ENCODE measurements around the gene CARS2.
"Not testable (repeated sequence)": the region's sequence is repeated elsewhere in the genome, so short reads cannot be mapped to it uniquely, and the experiment has no call there.

Gene CARS2

DNA sequence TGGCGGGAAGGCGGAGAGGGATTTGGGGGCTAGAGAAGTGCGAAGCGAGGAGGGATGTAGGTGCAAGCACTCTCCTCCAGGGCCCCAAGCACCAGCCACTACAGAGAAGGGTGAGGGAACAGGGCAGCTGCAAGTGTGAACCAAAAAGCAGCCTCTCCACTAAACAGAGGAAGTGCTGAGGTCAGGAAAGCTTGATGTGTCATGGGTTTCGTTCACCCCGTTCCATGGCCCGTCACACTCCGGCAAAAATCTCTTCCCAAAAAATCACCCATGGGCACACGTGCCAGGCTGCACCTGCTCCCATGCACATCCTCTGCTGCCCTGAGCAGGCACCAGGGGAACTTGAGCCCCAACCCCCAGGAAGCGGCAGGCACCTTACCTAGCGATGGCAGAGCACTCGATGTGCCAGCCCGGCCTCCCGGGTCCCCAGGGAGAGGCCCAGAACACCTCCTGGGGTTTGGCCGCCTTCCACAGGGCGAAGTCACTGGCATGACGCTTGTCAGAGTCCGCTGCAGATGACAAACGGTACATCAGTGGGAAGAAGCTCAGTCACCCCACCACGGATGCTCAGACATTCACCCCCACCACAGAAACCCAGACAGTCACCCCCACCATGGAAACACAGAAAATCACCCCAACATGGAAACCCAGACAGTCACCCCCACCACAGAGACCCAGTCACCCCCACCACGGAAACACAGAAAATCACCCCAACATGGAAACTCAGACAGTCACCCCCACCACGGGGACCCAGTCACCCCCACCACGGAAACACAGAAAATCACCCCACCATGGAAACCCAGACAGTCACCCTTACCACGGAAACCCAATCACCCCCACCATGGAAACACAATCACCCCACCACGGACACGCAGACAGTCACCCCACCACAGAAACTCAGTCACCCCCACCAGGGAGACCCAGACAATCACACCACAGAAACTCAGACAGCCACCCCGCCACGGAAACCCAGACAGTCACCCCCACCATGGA lies 29.0 kb downstream of the CARS2 start:
- no peak overlapping the region for H3K4me3 ChIP-seq (replicated peaks; ENCODE audit: low read depth, low read length)
- TF ChIP-seq, protein P1, sequence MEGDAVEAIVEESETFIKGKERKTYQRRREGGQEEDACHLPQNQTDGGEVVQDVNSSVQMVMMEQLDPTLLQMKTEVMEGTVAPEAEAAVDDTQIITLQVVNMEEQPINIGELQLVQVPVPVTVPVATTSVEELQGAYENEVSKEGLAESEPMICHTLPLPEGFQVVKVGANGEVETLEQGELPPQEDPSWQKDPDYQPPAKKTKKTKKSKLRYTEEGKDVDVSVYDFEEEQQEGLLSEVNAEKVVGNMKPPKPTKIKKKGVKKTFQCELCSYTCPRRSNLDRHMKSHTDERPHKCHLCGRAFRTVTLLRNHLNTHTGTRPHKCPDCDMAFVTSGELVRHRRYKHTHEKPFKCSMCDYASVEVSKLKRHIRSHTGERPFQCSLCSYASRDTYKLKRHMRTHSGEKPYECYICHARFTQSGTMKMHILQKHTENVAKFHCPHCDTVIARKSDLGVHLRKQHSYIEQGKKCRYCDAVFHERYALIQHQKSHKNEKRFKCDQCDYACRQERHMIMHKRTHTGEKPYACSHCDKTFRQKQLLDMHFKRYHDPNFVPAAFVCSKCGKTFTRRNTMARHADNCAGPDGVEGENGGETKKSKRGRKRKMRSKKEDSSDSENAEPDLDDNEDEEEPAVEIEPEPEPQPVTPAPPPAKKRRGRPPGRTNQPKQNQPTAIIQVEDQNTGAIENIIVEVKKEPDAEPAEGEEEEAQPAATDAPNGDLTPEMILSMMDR (IDR thresholded peaks at IDR 0.05; ENCODE audit: low read depth, low read length, missing control alignments) = no peak
- no peak for DNase-seq (ENCODE audit: extremely low read depth, low read depth)

DNA sequence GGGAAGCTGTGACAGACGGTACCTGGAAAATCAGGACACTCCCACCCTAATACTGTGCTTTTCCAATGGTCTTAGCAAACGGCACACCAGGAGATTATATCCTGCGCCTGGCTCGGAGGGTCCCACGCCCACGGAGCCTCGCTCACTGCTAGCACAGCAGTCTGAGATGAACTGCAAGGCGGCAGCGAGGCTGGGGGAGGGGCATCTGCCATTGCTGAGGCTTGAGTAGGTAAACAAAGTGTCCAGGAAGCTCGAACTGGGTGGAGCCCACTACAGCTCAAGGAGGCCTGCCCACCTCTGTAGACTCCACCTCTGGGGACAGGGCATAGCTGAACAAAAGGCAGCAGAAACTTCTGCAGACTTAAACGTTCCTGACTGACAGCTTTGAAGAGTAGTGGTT lies 36.1 kb downstream of the CARS2 start:
- not testable (repeated sequence) for H3K4me3 ChIP-seq (replicated peaks; ENCODE audit: low read depth, low read length); DNase-seq (ENCODE audit: extremely low read depth, low read depth)

DNA sequence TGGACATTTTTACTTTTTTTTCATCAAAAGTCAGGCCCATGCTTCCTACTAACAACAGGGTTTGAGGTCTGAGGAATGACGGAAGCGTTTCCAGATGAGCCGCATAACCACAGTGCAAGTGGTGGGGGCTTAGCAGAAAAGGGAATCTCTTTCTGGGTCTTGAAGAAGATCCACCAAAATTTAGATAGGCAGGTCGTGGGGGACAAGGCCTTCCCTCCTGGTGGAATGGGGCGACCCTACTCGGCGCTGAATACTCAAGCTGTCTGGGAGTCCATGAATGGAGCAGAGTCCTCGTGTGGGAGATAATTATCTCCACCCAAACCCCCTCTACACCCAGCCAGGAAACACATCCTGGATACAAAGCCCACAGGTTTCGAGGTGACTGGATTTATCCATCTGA lies 36.9 kb downstream of the CARS2 start:
- no peak overlapping the region for H3K4me3 ChIP-seq (replicated peaks; ENCODE audit: low read depth, low read length)
- no peak for DNase-seq (ENCODE audit: extremely low read depth, low read depth)
- TF ChIP-seq, protein P1 (IDR thresholded peaks at IDR 0.05; ENCODE audit: low read depth, low read length, missing control alignments) = no peak

DNA sequence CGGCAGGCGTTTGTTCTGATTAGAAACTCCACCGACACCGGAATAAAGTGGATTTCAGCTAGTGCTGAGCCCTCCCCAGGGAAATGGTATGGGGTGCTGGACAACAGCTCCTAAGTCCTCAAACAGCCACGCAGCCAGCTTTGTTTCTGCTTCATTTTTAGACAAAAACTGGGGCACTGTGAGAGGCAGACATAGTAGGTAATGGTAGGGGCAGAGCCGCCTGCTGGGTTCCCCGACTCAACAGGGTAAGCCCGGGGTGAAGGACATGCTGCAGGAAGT lies 39.7 kb downstream of the CARS2 start:
- no peak for DNase-seq (ENCODE audit: extremely low read depth, low read depth)
- TF ChIP-seq, protein P1 (IDR thresholded peaks at IDR 0.05; ENCODE audit: low read depth, low read length, missing control alignments) = no peak
- H3K4me3 ChIP-seq (replicated peaks; ENCODE audit: low read depth, low read length) = no peak overlapping the region

DNA sequence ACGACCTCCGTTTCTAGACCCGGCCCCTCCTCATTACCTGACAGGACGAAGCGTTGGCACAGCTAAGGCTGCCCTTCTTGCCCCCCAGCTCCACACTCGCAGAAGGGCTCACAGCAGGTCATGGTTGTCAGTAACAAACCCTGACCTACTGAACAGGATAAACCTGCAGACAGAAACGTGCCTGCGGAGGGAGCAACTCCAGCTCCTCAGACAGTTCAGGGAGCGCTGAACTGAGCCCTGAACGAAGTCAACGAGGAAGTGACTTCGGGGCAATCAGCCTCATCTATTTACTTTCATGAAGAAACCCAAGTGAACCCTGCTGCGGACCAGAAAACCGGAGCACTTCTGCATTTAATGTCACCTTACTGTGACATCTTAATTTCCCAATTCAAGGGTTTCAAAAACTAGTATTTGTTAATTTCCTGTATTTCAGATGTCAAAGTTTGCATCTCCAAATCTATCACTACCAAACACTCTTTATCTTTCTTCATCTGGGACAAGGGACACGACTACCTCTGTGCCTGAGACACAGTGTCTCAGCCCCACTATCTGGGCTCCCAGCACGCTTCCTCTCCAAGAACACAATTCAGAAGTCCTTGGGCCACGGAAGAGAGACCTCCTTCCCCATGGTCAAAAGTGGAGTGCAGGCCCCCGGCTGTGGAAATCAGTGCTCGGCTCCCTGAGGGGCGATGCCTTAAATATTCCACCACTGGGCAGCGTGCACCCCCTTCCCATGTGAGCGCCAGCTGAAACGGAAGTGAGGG lies 40.2 kb downstream of the CARS2 start:
- TF ChIP-seq, protein P1 (IDR thresholded peaks at IDR 0.05; ENCODE audit: low read depth, low read length, missing control alignments) = no peak
- H3K4me3 ChIP-seq (replicated peaks; ENCODE audit: low read depth, low read length) = no peak overlapping the region
- DNase-seq (ENCODE audit: extremely low read depth, low read depth) = no peak

DNA sequence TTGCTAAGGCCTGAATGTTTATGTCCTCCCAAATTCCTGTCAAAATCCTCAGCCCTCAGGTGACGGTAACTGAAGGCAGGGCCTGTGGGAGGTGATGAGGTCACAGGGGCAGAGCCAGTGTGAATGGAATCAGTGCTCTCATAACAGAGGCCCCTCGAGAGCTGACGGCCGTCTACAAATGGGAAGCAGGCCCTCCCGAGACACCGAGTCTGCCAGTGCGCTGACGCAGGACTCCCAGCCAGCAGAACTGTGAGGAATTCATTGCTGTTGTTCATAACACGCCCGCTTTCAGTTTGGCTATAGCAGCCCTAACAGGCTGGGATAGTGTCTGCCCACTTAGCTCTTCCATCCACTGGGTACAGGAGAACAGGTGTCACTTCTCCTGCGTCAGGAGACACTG lies 41.2 kb downstream of the CARS2 start:
- DNase-seq (ENCODE audit: extremely low read depth, low read depth) = no peak
- TF ChIP-seq, protein P1 (IDR thresholded peaks at IDR 0.05; ENCODE audit: low read depth, low read length, missing control alignments) = no peak
- H3K4me3 ChIP-seq (replicated peaks; ENCODE audit: low read depth, low read length) = no peak overlapping the region

DNA sequence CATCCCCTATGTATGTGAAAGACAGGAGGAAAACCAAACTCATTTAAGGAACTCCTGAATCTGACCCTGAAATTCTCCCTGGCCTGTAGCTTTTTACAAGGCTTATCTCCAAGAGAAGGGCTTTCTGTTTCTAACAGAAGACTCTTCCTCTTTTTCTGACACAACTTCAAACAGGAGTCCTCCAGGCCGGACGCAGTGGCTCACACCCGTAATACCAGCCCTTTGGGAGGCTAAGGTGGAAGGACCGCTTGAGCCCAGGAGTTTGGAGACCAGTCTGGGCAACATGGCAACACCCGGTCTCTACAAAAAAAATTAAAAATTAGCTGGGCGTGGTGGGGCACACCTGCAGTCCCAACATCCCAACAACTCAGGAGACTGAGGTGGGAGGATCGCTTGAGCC lies 41.9 kb downstream of the CARS2 start:
- no peak overlapping the region for H3K4me3 ChIP-seq (replicated peaks; ENCODE audit: low read depth, low read length)
- DNase-seq (ENCODE audit: extremely low read depth, low read depth) = no peak
- TF ChIP-seq, protein P1 (IDR thresholded peaks at IDR 0.05; ENCODE audit: low read depth, low read length, missing control alignments) = no peak

Measured in HFF-Myc (cell line).